K562 (cell line): ENCODE data around the gene ATF3. TPM values are rescaled to one million over a fixed set of nuclear protein-coding genes. Genes with fewer than 3 reads are reported as not detected.

Experiments used
- ESRRA ChIP-seq: fragments of 450-650 bp; IDR thresholded peaks from 2 replicates; pipeline ENCODE4 v1.6.1; 2014; ENCODE audit warnings: low read depth, mild to moderate bottlenecking, moderate library complexity, borderline replicate concordance
- FOXJ2 ChIP-seq: fragments of 200-800 bp; sonication (Bioruptor generic); IDR thresholded peaks from 2 replicates; pipeline ENCODE4 v1.6.1; 2016; ENCODE audit warnings: missing genetic modification characterization, missing compliant biosample characterization
- GTF2A2 ChIP-seq: IDR thresholded peaks from 2 replicates; pipeline ENCODE4 v1.6.1; 2016; ENCODE audit warnings: mild to moderate bottlenecking, missing genetic modification characterization, missing compliant biosample characterization
- HMG20B ChIP-seq: fragments of 250-450 bp; sonication (Bioruptor Pico); IDR thresholded peaks from 2 replicates; pipeline ENCODE4 v1.5.0; 2021; ENCODE audit warnings: mild to moderate bottlenecking
- PRDM10 ChIP-seq: fragments of 450-650 bp; IDR thresholded peaks from 2 replicates; pipeline ENCODE4 v1.6.1; 2018; ENCODE audit not compliant: partially characterized antibody
- RBFOX2 ChIP-seq: fragments of 200-400 bp; formaldehyde crosslinking; IDR thresholded peaks from 2 replicates; pipeline ENCODE4 v1.6.1; 2017; ENCODE audit warnings: low read depth, mild to moderate bottlenecking, low read length, moderate library complexity
- RCOR1 ChIP-seq, 2 experiments: IDR thresholded peaks; 2 replicates each; pipeline ENCODE4 v1.6.1; 2012; ENCODE audit warnings: low read depth in 2 of 2, low read length in 2 of 2, borderline replicate concordance in 1 of 2, improper control_type of control experiment in 1 of 2
- SLC30A9 ChIP-seq: fragments of 250-450 bp; sonication (Bioruptor Pico); IDR thresholded peaks from 2 replicates; pipeline ENCODE4 v1.8.0; 2022; ENCODE audit warnings: mild to moderate bottlenecking, moderate library complexity
- SNAPC5 ChIP-seq: fragments of 250-450 bp; sonication (Bioruptor Pico); IDR thresholded peaks from 2 replicates; pipeline ENCODE4 v1.8.0; 2021; ENCODE audit warnings: moderate library complexity, mild to moderate bottlenecking, inconsistent platforms
- THAP7 ChIP-seq: fragments of 250-450 bp; sonication (Bioruptor Pico); IDR thresholded peaks from 2 replicates; pipeline ENCODE4 v1.5.0; 2021
- ZC3H8 ChIP-seq: fragments of 450-650 bp; IDR thresholded peaks from 2 replicates; pipeline ENCODE4 v1.6.1; 2017
- ZNF318 ChIP-seq, 2 experiments: fragments of 450-650 bp; IDR thresholded peaks; 2 replicates each; pipeline ENCODE4 v1.6.1; 2016; ENCODE audit warnings: mild to moderate bottlenecking in 2 of 2, borderline replicate concordance in 1 of 2, low read depth in 1 of 2, moderate library complexity in 1 of 2
- ZNF766 ChIP-seq: fragments of 200-800 bp; sonication (Bioruptor generic); conservative IDR thresholded peaks from 2 replicates; pipeline ENCODE4 v1.6.1; 2016; ENCODE audit warnings: missing genetic modification characterization, missing compliant biosample characterization
- polyA plus RNA-seq, 8 experiments: library from polyadenylated mRNA; depleted of rRNA in 4 of 8; stranded (reverse) in 5 of 8; unstranded in 3 of 8; fragments of >200 nt; fragmentation: Nextera tagmentation in 2 of 8; fragmentation: Illumina TruSeq in 1 of 8; extraction: Ambion mirVana in 2 of 8; extraction: Trizol in 1 of 8; gene quantifications; 2 replicates each; pipeline versions ENCODE4 v1.2.1 to v1.2.3, GENCODE V29; 2011 to 2014; ENCODE audit warnings: inconsistent platforms in 1 of 8, missing spikeins in 1 of 8
- total RNA-seq, 7 experiments: library from RNA; depleted of rRNA in 6 of 7; stranded (reverse); fragments of >200 nt in 6 of 7; fragmentation: Illumina TruSeq in 2 of 7; extraction: Trizol in 2 of 7; gene quantifications; 2 replicates each; pipeline versions ENCODE4 v1.2.1 to v1.2.3, GENCODE V29; 2011 to 2021; ENCODE audit warnings: low replicate concordance in 1 of 7

ATF3 gene
- total and polyA plus RNA-seq, 9 of the 15 experiments (the other 6 are each of a cell fraction or from before 2014, with no cell fraction given) = 3.5 to 28.2 (median 19.8) TPM

GRCh38 chr1:212566522-212567479 is 41.8 kb upstream of the ATF3 start (continued):
- TF ChIP-seq FOXJ2 (no peak), SLC30A9 (CRISPR knock-in tag) (no peak), GTF2A2 (no peak), ESRRA (peak; percentile 20; the same call in 1 of the 2 replicates), RCOR1 (IDR thresholded peaks at IDR 0.05; ENCODE audit: borderline replicate concordance in 1 of 2, low read depth in 2 of 2, low read length in 2 of 2) (peak in 1 of 2 experiments; percentile 30; a peak in 1 of 4 replicates), ZNF318 (IDR thresholded peaks at IDR 0.05; ENCODE audit: borderline replicate concordance in 1 of 2, low read depth in 1 of 2) (peak in 1 of 2 experiments; percentile 89; a peak in 2 of 4 replicates), SNAPC5 (CRISPR knock-in tag) (no peak), ZNF766 (CRISPR knock-in tag) (0 out of 2 replicates have a peak, but pooled peaks have one; percentile 33), HMG20B (CRISPR knock-in tag) (no peak), ZC3H8 (no peak), THAP7 (no peak), PRDM10 (no peak), RBFOX2 (no peak)
